Spleen (tissue), 7 donors: ENCODE data around the gene CNKSR2.

Experiments used
- POLR2A ChIP-seq, 3 donors: fragments of 450-650 bp; IDR thresholded peaks; one replicate each; pipeline ENCODE4 v1.5.1; 2017; ENCODE audit warnings: antibody characterized with exemption in 3 of 3, mild to moderate bottlenecking in 1 of 3
- POLR2AphosphoS5 ChIP-seq, 3 donors: sonication (generic); formaldehyde crosslinking; IDR thresholded peaks; one replicate each; pipeline ENCODE4 v1.5.1; 2017; ENCODE audit warnings: antibody characterized with exemption in 3 of 3
- TF ChIP-seq, protein P1 (sequence below), 11 experiments: fragments of 200-600 bp in 7 of 11; fragments of 450-650 bp in 4 of 11; sonication (generic) in 4 of 11; IDR thresholded peaks in 8 of 11; conservative IDR thresholded peaks in 3 of 11; 1 replicate in 7 of 11; 2 replicates in 4 of 11; pipeline versions ENCODE4 v1.4.0 to v1.8.0; 2016 to 2021; ENCODE audit warnings: antibody characterized with exemption in 11 of 11, inconsistent platforms in 4 of 11, mild to moderate bottlenecking in 1 of 11
- donor health status: DM: no; HTN: no; CAD: no; lungs with moderate emphysema.
- donor health status: DM: no; HTN: no; CAD: no.
- donor health status: DM: no; HTN: no; CAD: no.

- TF ChIP-seq, protein P1, sequence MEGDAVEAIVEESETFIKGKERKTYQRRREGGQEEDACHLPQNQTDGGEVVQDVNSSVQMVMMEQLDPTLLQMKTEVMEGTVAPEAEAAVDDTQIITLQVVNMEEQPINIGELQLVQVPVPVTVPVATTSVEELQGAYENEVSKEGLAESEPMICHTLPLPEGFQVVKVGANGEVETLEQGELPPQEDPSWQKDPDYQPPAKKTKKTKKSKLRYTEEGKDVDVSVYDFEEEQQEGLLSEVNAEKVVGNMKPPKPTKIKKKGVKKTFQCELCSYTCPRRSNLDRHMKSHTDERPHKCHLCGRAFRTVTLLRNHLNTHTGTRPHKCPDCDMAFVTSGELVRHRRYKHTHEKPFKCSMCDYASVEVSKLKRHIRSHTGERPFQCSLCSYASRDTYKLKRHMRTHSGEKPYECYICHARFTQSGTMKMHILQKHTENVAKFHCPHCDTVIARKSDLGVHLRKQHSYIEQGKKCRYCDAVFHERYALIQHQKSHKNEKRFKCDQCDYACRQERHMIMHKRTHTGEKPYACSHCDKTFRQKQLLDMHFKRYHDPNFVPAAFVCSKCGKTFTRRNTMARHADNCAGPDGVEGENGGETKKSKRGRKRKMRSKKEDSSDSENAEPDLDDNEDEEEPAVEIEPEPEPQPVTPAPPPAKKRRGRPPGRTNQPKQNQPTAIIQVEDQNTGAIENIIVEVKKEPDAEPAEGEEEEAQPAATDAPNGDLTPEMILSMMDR (IDR thresholded peaks at IDR 0.05 in 8 of 11, conservative IDR thresholded peaks at IDR 0.05 in 3 of 11) = peak in 3 of 11 experiments; percentile 8 to 30 (median 13)
- no peak for TF ChIP-seq POLR2AphosphoS5 (IDR thresholded peaks at IDR 0.05)
- TF ChIP-seq POLR2A (IDR thresholded peaks at IDR 0.05) = no peak
Observed at GRCh38 chrX:21382715-21383114, 8.5 kb downstream of the CNKSR2 start.
